ENCODE data around the gene DACT2.

Gene DACT2

DNA sequence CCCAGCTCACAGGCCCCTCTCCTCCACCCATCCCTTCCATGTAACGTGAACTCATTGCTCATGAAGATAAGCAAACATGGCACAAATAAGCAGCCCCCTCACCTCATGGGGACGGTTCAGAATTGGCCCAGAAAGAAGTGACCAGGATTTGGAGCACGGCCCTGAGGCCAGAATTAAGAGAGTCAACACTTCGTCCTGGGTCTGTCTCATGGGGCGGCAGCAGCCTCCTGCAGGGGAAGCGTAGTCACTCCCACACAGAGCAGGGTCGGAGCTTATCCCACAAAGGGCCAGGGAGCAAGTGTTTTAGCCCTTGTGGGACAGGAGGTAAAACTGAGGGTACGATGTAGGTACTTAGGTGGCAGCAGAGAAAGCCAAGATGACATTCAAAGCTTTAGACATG lies 28.6 kb upstream of the DACT2 start:
- no peak for DNase-seq (ENCODE audit: low read depth in 2 of 2)

DNA sequence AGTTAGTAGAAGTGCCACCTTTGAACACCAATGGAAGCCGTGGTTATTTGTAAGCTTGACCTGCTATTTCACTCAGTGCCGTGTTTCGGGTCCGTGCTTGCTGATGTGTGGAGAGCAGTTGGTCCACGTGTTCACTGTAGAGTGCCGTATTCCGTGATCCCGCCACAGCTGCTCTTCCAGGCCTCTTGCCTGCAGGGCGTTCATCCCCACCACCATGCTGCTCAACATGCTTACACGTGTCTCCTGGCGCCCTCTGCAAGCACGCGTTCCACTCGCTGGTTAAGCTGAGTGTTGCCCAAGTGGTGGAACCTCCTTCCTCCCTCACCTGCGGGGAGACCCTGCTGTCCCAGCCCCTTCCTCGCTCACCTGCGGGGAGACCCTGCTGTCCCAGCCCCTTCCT lies 28.0 kb upstream of the DACT2 start:
- DNase-seq (ENCODE audit: low read depth in 2 of 2), result no peak

DNA sequence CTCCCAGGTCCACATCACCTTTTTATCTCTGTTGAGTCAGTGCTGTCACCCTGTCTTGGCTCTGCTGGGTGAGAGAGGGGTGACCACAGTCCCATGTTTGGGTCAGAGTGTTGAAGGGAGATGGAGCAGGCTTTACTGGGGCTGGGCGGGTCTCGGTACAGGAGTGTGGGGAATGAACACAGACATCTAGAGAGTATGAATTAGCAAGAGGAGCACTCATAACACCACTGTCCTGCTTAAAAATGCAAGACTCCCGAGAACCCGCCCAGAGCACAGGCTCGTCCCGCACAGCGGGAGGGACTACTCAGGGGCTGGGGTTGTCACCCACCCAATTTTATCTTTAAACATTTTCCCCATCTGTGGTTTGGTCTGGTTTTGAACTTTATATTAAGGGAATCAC lies 27.5 kb upstream of the DACT2 start:
- no peak for DNase-seq (ENCODE audit: low read depth in 2 of 2)

DNA sequence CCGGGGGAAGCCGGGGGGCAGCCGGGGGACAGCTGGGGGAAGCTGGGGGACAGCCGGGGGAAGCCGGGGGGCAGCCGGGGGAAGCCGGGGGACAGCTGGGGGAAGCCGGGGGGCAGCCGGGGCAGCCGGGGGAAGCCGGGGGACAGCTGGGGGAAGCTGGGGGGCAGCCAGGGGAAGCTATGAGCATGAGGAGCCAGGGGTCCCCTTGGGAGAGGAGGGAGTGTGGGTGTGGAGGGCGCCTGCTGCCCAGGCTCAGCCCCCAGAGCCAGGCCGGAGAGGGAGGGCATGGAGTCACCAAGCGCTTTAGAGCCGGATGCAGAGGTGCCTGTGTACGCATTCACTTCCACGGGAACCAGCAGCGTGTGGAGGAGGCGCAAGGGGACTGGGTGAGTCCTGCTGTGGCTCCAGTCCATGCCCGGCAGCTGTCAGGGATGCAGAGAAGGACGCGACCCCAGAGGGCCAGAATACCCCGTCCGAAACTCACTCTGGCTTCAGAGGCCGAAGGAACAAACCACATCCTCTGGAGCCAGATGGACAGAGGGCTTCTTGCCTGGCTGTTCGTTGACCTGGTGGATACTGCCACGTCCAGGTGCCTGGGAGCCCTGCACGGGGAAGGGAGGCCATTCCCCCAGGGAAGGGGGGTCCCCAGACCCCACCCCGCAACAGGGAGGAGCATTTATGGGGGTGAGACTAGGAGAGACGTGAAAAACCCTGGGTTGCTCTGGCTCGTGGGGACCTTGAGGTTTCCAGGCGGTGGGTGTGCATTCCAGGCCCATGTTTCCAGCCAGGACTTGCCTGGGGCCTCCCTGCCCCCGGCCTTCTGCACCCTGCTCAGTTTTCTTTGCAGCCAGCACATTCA lies 26.5 kb upstream of the DACT2 start:
- DNase-seq (ENCODE audit: low read depth in 2 of 2), result no peak

DNA sequence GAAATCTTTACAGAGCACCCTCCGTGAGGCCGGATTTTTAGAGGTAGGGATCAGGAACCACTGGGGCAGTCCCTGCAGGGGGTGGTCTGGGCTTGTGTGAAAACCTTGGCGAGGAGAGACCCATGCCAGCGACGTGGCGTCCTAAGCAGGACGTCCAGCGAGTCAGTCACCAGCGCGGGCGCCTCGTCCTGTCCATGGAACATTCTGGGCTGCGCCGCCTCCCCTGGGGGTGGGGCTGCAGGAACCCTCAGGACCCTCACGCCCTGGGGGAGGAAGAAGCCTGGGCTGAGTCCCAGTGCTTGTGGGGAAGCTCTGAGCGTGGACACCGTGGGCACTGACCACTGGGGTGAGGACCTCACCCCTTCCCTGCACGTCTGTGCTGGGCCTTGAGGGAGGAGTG lies 25.7 kb upstream of the DACT2 start:
- DNase-seq (ENCODE audit: low read depth in 2 of 2), result no peak

DNA sequence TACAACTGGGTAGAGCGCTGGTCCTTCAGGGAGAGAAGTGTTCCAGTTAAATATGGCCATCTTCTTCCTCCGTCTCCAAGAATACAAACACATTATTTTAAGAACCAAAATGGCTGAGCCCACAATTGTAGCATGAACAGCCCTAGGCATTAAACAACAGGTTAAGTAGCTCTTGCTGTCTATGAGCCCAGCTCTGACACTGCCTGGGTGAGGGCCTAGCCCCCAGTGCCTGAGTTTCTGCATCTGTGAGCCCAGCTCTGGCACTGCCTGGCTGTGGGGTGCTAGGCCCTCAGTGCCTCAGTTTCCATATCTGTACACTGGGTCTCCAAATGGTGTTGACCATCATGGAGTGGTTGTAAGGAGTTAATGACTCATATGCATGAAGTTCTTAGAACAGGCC lies 24.8 kb upstream of the DACT2 start:
- no peak for DNase-seq (ENCODE audit: low read depth in 2 of 2)

DNA sequence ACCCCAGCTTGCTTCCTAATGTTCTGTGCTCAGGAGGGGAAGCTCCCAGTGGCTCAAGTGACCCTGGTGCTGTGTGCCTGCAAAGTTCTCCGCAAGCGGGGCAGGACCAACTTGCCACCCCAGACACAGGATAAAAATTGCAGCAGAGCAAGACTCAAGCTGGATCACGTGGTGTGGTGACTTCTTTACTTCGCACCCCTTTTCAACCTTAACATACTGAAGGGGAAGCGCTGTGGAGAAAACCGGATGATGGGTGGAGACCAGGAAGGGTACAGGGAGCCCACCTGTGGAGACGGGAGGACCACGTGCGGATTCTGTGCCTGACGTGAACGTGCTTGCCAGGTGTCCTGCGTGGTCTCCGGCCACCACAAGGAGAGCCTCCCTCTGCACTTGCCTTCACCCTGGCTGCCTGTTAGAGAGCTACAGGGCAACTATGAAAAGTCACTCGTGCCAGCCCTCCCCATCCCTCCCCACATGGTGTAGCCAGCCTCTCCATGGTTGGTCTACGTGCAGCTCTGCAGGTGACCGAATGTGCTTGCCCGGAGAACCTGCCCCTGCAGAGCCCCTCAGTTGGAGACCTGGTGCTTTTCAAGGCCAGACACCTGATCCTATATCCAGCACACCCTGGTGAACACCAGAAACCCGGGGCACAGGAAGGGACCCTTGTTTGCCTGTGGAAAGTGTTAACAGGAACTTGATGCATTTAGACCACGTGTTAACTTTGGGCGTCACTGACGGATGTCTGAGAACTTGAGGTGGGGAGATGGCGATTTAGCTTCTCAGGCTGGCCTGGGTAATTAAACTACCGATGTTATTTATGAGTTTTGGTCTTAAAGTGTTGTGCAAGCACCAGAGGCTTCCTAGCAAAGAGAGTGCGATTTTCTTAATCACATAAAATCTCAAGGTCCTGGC lies 23.9 kb upstream of the DACT2 start:
- no peak for DNase-seq (ENCODE audit: low read depth in 2 of 2)

DNA sequence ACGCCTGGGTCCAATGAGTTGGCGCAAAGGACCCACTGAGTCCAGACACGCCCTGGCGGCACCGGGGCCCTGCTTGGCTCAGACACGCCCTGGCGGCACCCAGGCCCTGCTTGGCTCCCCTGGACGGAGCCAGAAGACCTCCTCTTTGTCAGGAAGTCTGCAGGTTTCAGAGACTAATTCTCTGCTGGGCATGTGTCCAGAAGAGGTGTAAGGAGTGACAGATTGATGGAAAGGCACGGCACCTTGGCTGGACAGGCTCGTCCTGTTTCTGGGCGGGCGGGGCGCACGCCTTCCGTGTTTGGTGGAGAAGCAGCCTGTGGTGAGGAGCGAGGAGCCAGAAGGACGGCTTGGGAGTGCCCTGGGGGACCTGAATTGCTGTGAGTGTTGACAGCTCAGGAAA lies 23.1 kb upstream of the DACT2 start:
- DNase-seq (ENCODE audit: low read depth in 2 of 2), result no peak

DNA sequence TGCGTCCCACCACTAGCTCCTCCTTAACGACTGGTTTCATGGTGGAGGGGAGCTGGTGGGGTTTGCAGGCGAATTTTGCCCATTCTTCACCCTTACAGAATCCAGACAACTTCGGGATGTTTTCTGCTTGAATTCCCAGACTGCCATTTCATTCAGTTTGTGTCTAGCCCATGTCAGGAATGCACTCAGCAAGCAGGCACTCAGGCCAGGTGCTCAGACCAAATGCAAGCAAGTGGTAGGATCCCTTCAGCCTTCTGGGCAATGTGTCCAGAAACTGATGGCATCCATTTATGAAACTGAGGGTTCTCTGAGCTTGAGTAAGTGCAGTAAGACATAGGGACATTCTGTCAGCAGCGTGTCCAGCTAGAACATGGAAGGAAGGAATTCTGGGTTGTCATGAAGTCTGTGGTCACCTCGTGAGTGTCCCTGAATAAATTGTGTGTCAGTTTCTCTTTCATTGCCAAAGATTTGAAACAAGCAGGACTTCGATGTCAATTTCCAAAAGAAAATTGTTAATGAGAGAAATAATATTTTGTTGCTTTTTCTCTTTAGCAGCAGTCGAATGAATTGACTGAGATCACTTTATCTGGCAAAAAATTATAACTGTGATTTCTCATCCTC lies 21.8 kb upstream of the DACT2 start:
- DNase-seq (ENCODE audit: low read depth in 2 of 2), result no peak

DNA sequence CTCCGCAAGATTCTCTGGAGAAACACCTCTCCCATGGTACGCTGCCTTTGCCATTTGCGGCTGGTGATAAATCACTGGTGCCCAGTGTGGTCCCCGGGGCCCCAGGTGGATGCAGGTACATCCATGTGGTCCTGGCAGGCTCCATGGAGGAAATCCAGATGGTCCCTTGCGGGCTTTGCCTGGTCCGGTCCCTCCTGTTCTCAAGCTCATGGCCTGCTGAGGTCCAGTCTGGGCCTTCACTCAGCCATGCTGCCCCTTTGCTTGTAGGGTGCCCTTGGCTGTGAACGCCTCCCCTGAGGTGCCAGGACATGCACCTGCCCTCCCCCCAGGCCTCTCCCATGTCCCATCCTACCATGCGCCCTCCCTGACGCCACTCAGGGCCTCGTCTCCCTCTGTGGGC lies 21.2 kb upstream of the DACT2 start:
- DNase-seq (ENCODE audit: low read depth in 2 of 2), result no peak

DNA sequence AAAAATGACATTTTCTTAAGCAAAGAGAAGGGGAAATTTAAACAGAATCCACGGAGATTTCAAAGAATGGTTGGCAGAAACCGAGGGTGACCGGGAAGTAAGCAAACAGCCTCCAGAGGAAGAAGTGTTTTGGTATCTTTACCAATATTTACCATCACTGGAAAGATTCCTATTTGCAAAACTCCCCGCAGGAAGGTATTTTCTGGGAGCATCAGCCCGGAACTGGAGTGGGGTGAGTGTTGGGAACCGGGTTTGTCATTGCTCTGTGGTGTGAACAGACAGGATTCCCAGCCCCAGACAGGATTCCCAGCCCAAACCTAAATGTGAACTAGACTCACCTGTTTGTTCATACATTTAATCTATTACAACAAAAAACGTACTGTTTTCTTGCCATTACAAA lies 19.2 kb upstream of the DACT2 start:
- no peak for DNase-seq (ENCODE audit: low read depth in 2 of 2)

DNA sequence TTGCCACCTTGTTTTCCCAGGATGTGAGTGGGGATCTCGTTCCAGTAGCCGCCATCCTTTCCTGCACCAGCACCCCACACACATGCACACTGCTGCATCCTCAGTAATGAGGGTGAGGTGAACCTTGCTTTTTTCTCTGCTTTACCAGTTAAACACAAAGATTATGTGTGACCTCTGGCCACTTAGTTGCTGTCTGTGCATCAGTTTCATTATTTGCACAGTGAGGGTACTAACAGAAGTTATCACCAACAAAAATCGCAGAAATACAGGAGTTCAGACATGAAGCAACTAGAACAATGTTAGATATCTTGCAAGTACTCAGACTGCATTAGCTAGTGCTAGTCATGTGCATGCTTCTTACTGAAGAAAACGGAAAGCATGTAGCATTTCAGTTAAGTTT lies 17.4 kb upstream of the DACT2 start:
- DNase-seq (ENCODE audit: low read depth in 2 of 2), result no peak

DNA sequence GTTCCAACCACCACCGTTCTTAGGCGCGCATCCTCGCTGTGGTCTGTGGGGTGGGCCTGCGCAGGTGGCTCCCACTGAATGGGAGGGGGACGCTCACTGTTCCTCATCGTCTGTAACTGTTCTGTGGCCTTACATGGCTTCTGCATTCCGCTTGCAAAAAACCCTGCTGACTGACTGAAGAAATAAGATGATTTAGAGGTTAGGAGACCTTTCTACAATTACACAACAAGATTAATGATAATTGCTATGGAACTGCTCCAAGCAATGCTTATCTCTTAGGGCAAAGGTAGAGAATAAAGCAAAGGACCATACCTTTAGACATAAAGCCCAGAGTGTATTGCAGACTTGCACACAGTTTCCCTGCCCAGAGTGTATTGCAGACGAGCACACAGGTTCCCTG lies 14.4 kb upstream of the DACT2 start:
- no peak for DNase-seq (ENCODE audit: low read depth in 2 of 2)

DNA sequence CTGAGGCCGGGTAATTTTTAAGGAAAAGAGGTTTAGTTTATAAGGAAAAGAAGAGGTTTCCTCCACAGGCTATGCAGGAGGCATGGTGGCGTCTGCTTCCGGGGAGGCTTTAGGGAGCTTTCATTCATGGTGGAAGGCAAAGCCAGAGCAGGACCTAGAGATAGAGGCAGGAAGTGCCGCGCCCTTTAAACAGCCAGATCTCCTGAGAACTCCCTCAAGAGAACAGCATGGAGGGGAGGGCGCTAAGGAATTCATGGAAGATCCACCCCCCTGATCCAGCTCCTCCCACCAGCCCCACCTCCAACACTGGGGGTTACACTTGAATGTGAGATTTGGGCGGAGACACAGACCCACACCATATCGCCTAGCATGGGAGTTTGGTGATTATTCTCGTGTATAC lies 13.9 kb upstream of the DACT2 start:
- no peak for DNase-seq (ENCODE audit: low read depth in 2 of 2)

DNA sequence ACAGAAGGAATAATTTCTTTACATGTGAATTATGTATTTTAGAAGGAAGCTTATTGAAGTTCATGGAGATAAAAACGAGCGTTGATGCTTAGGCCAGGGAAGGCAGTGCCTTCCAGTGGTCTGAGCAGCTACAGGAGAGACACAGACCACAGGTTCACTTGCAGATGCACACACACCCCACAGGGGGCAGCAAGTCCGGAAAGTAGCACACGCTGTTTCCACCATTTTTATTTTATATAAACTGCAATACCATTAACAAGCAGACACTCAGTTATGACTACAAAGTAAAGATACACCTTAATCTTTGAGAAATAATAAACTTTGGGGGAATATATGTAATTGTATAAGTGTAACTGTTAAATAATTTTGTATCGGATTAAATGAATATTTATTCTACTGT lies 13.5 kb upstream of the DACT2 start:
- DNase-seq (ENCODE audit: low read depth in 2 of 2), result no peak

DNA sequence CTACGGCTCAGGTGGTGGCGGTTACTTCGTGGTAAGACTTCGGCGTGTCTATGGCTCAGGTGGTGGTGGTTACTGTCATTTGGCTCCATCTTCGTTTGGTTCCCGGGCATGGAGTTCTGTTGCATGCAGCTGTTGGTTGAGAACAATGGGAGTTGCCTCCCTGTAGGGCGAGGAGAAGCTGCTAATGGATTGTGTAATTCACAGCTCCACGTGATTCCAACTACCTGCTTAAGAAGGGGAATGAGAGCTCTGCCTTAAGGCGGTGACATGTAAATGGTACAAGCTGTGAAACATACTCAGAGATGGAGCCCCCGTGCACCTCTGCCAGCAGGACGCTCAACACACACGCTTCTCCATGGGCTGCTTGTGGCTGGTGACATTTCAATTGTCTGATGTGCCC lies 12.4 kb upstream of the DACT2 start:
- DNase-seq (ENCODE audit: low read depth in 2 of 2), result no peak

DNA sequence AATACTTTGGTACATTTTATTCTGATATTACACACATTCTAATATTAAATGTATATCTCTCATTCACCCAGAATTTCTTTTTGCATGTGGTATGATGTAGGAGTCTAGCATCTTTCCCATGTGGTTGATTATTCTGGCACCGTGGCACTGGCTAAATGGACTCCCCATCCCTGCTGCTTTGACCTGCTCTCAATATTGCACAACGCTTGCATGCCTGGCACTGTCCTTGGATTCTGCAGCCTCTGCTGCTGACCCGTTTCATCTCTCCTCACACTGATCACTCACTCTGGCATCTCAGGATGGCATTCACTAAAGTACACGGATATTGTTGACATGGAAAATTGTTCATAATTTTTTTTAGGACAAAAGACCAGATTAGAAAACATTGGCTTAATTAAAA lies 11.5 kb upstream of the DACT2 start:
- DNase-seq (ENCODE audit: low read depth in 2 of 2), result no peak

DNA sequence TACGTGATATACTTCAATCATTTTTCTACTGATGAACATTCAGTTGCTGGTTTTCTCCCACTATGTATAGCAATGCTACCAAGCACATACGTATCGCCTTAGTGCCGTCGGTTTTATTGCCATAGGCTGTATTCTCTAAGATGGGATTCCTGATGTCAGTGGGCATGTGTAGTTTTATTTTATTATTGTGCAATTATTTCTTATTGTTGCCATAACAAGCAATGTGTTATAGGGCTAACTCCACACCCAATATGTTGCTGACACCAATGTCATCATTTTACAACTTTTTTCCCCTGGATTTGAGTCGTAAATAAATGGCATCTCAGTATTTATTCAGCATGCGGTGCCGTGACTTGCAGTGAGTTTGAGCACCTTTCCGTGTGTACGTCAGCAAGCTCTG lies 10.8 kb upstream of the DACT2 start:
- no peak for DNase-seq (ENCODE audit: low read depth in 2 of 2)

DNA sequence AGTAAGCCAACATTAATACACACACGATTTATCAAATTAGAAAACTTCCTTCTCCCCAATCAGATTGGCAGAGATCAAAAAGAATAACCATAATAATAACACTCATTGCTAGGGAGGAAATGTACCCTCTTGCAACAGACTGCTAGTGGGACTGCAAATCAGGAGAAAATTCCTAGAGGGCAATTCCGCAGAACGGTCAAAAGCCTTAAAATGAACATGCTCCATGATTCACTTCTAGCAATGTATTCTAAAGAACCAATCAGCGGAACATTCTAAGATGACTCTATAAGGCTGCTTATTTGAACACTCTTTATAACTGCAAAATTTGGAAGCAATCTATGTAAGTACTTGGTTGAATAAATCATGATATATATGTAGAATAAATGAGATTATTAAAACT lies 8.5 kb upstream of the DACT2 start:
- no peak for DNase-seq (ENCODE audit: low read depth in 2 of 2)

DNA sequence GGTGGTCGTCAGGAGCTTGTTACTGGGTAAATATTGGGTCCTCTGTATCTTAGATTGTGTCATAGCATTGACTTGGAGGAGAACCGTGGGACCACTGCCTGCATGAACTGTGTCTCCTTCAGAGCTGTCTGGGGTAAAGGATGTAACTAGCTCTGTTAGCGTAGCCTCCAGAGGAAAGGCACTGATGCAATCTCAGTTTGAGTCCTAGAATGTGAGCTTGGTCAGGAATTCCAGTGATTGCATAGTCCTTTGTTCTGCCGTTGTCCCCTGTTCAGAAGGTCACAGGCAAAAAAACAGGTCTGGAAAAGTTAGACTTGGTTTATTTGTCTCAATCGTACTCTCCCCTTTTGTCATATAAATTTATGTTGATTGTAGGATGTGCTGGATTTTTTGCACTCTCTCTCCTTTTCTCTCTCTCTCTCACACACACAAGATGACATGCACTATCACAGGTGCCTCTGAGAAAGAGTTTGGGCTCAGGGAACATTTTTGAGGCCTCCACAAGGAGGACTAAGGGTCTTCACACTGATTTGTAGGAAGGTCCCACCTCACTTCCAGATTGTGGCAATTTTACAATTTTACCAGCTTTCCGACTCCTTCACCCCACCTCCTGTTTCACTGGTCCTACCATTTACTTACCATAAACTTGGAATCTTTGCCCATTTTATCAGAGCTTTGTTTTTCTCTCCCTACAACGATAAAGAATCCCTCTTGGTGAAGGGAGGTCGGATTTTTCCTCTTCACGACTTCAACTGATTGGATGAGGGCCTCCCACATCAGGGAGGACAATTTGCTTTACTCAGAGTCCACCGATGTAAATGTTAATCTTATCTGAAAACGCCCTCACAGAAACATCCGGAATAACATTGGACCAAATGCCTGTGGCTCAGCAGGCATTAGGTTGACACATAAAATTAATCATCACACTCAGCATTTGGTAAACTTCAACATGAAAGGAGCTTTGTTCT lies 7.0 kb upstream of the DACT2 start:
- DNase-seq (ENCODE audit: low read depth in 2 of 2), result no peak

DNA sequence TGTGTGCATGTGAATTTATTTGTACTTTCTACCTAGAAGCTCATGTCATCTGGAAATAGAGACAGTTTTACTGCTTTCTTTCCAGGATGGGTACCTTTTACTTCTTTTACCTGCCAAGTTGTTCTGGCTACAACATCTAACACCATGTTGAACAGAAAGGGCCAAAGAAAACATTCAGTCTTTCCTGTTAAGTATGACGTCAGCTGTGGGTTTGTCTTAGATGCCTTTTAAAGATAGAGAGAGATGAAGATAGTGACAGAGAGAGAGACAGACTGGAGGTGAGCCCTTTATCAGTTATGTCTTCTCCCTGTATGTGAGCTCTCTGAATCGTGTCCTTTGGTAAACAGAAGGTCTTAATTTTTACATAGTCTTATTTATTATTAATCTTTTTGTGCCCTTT lies 3.4 kb upstream of the DACT2 start:
- DNase-seq (ENCODE audit: low read depth in 2 of 2), result no peak

DNA sequence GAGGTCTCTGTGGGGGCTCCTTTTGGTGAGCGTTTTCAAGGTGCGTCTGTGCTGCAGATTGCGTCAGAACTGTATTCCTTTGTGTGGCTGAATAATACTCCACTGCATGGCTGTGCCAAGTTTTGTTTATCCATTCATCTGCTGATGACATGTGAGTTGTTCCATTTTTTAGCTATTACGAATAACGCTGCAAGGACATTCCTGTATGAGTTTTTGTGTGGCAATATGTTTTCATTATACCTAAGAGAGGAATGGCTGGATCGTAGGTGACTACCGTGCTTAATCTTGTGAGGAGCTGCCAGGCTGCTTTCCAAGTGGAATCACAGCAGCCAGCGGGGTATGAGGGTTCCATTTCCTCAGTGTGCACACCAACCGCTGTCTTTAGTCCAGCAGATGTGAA lies 1.1 kb upstream of the DACT2 start:
- no peak for DNase-seq (ENCODE audit: low read depth in 2 of 2)
